A549 (cell line): Measurements from ENCODE around the gene PDGFC. TPM values are rescaled to one million over a fixed set of nuclear protein-coding genes. Genes with fewer than 3 reads are reported as not detected.

Source experiments
- ATAC-seq, 2 experiments: fragments of 200-7000 bp in 1 of 2; fragments of >200 bp in 1 of 2; cut with Nextera tagmentation in 1 of 2; cut with Tn5 transposase in 1 of 2; 3 replicates each; pipeline versions ENCODE4 v1.8.0 to v1.9.1; 2018 to 2020; ENCODE audit warnings: mild to moderate bottlenecking in 1 of 2, moderate library complexity in 1 of 2
- CTCF ChIA-PET: fragments of 300-600 bp; sonication (Branson Sonifier 250); formaldehyde crosslinking; extraction: SDS; loops from one replicate; lab custom pipeline; 2021; ENCODE audit warnings: antibody characterized with exemption, inconsistent platforms; lab: Yijun Ruan, JAX
- POLR2A ChIA-PET: fragments of 350-600 bp; formaldehyde crosslinking; extraction: SDS; loops from one replicate; lab custom pipeline; 2021; ENCODE audit warnings: antibody characterized with exemption, inconsistent platforms; lab: Yijun Ruan, JAX
- DNase-seq, 2 experiments: peaks; one replicate each; pipeline versions ENCODE4 v3.0.0 to v3.0.0-alpha.2; 2011 to 2016; ENCODE audit warnings: low read depth in 1 of 2, low spot score in 1 of 2
- FAIRE-seq: peaks from 2 replicates; lab custom pipeline; 2011; peaks lifted over from hg19 to GRCh38; lab: Jason Lieb, UNC
- H3K27ac ChIP-seq, 2 experiments: fragments of >200 bp; sonication (Bioruptor Twin); formaldehyde crosslinking; 3 replicates each; pipeline ENCODE4 v1.5.1; 2016 to 2017
- H3K4me1 ChIP-seq: fragments of >200 bp; sonication (Bioruptor Twin); formaldehyde crosslinking; 3 replicates; pipeline ENCODE4 v1.6.1; 2016
- H3K4me2 ChIP-seq: fragments of >200 bp; sonication (Bioruptor Twin); formaldehyde crosslinking; 3 replicates; pipeline ENCODE4 v1.6.1; 2016
- H3K4me3 ChIP-seq: fragments of >200 bp; sonication (Bioruptor Twin); formaldehyde crosslinking; 3 replicates; pipeline ENCODE4 v1.5.1; 2016
- H3K9me3 ChIP-seq: fragments of >200 bp; sonication (Bioruptor Twin); formaldehyde crosslinking; 3 replicates; pipeline ENCODE4 v1.6.1; 2016
- ATOH8 ChIP-seq: fragments of 250-450 bp; sonication (Bioruptor Pico); IDR thresholded peaks from 2 replicates; pipeline ENCODE4 v1.5.0; 2020; ENCODE audit warnings: low read depth, mild to moderate bottlenecking, moderate library complexity
- BHLHE40 ChIP-seq: IDR thresholded peaks from 2 replicates; pipeline ENCODE4 v1.6.1; 2012; ENCODE audit warnings: low read depth, low read length, inconsistent platforms
- EHMT2 ChIP-seq: fragments of 200-600 bp; sonication (generic); IDR thresholded peaks from 2 replicates; pipeline ENCODE4 v1.6.1; 2016; ENCODE audit warnings: antibody characterized with exemption, low read depth, mild to moderate bottlenecking, moderate library complexity
- FOSL2 ChIP-seq, 2 experiments: fragments of 450-650 bp in 1 of 2; fragments of >200 bp in 1 of 2; sonication (Bioruptor Twin) in 1 of 2; formaldehyde crosslinking; IDR thresholded peaks; 2 replicates each; pipeline versions ENCODE4 v1.5.0 to v1.6.1; 2016 to 2020; ENCODE audit warnings: mild to moderate bottlenecking in 1 of 2, moderate library complexity in 1 of 2
- FOXS1 ChIP-seq: fragments of 250-450 bp; sonication (Bioruptor Pico); IDR thresholded peaks from 2 replicates; pipeline ENCODE4 v1.5.0; 2020; ENCODE audit warnings: mild to moderate bottlenecking, moderate library complexity
- GATA3 ChIP-seq: IDR thresholded peaks from 2 replicates; pipeline ENCODE4 v1.6.1; 2012; ENCODE audit warnings: borderline replicate concordance
- HDAC2 ChIP-seq: fragments of 200-600 bp; sonication (generic); IDR thresholded peaks from 2 replicates; pipeline ENCODE4 v1.6.1; 2016
- HOXA7 ChIP-seq: fragments of 250-450 bp; sonication (Bioruptor Pico); IDR thresholded peaks from 2 replicates; pipeline ENCODE4 v1.5.0; 2020; ENCODE audit warnings: mild to moderate bottlenecking, moderate library complexity
- MAFK ChIP-seq: fragments of 450-650 bp; IDR thresholded peaks from 2 replicates; pipeline ENCODE4 v1.6.1; 2014; ENCODE audit not compliant: partially characterized antibody
- POLR2A ChIP-seq: IDR thresholded peaks from 2 replicates; pipeline ENCODE4 v1.6.1; 2012; ENCODE audit warnings: mild to moderate bottlenecking, low read length
- POLR2AphosphoS2 ChIP-seq: conservative IDR thresholded peaks from 2 replicates; pipeline ENCODE4 v1.6.1; 2012; ENCODE audit warnings: low read length, improper control_type of control experiment, inconsistent platforms
- RAD21 ChIP-seq, 2 experiments: fragments of >200 bp in 1 of 2; sonication (Bioruptor Twin) in 1 of 2; formaldehyde crosslinking in 1 of 2; IDR thresholded peaks in 1 of 2; conservative IDR thresholded peaks in 1 of 2; 2 replicates in 1 of 2; 3 replicates in 1 of 2; pipeline ENCODE4 v1.6.1; 2012 to 2018; ENCODE audit warnings: inconsistent platforms in 1 of 2
- RARB ChIP-seq: fragments of 250-450 bp; sonication (Bioruptor Pico); IDR thresholded peaks from 2 replicates; pipeline ENCODE4 v1.8.0; 2021; ENCODE audit warnings: mild to moderate bottlenecking, moderate library complexity
- RFX5 ChIP-seq: fragments of 450-650 bp; IDR thresholded peaks from 2 replicates; pipeline ENCODE4 v1.7.1; 2014; ENCODE audit warnings: antibody characterized with exemption, mild to moderate bottlenecking, moderate library complexity
- SMC3 ChIP-seq: fragments of >200 bp; sonication (Bioruptor Twin); formaldehyde crosslinking; IDR thresholded peaks from 3 replicates; pipeline ENCODE4 v1.6.1; 2018; ENCODE audit warnings: inconsistent platforms
- TFCP2L1 ChIP-seq: fragments of 250-450 bp; sonication (Bioruptor Pico); IDR thresholded peaks from 2 replicates; pipeline ENCODE4 v1.5.0; 2021; ENCODE audit warnings: mild to moderate bottlenecking
- USF2 ChIP-seq: fragments of 450-650 bp; IDR thresholded peaks from 2 replicates; pipeline ENCODE4 v1.6.1; 2014; ENCODE audit warnings: antibody characterized with exemption
- ZSCAN20 ChIP-seq: fragments of 250-450 bp; sonication (Bioruptor Pico); IDR thresholded peaks from 2 replicates; pipeline ENCODE4 v1.8.0; 2022; ENCODE audit warnings: mild to moderate bottlenecking, moderate library complexity
- WGBS: methylation state at CpG from one replicate; pipeline ENCODE4 v1.1.6; 2017; ENCODE audit errors: missing lambda C conversion rate; 5-methylcytosine and 5-hydroxymethylcytosine counted together
- polyA plus RNA-seq, 4 experiments: library from polyadenylated mRNA; depleted of rRNA in 3 of 4; stranded (reverse); fragments of >200 nt; fragmentation: RNase III in 1 of 4; extraction: RNeasy Plus Mini Kit Qiagen cat#74134 plus additional on column Dnase treatment in 1 of 4; gene quantifications; 2 replicates in 3 of 4; 3 replicates in 1 of 4; pipeline ENCODE4 v1.2.3, GENCODE V29; 2011 to 2017
- TF ChIP-seq, protein P1 (sequence below): IDR thresholded peaks from 2 replicates; pipeline ENCODE4 v1.6.1; 2012
- TF ChIP-seq, protein P2 (sequence below): fragments of 250-450 bp; sonication (Bioruptor Pico); IDR thresholded peaks from 2 replicates; pipeline ENCODE4 v1.5.0; 2021; ENCODE audit warnings: mild to moderate bottlenecking, moderate library complexity, borderline replicate concordance
- TF ChIP-seq, protein P3 (sequence below): fragments of 200-600 bp; sonication (generic); IDR thresholded peaks from 2 replicates; pipeline ENCODE4 v1.6.1; 2016; ENCODE audit warnings: antibody characterized with exemption, mild to moderate bottlenecking, moderate library complexity

Gene PDGFC
- polyA plus RNA-seq, 2 of the 4 experiments (the other 2 are of a cell fraction), result 3.5 to 4.1 TPM

DNA sequence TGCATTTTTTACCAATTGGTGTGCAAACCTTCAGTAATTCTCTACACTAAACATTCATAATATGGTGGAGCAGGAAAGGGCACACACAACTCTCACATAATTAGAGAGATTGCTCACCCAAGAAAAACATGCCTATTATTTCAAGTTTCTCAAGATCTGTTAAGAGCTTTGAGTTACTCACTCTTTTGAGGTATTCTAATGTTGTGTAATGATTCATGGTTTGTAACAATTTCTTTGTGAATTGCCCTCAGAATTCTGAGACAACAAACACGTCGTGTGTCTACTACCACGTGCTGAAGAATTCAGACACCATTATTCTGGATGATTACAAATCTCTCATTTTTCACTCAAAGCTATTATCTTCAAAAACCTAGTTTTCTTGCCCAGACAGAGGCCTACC is 82.8 kb downstream of the PDGFC start (continued):
- TF ChIP-seq, protein P1, sequence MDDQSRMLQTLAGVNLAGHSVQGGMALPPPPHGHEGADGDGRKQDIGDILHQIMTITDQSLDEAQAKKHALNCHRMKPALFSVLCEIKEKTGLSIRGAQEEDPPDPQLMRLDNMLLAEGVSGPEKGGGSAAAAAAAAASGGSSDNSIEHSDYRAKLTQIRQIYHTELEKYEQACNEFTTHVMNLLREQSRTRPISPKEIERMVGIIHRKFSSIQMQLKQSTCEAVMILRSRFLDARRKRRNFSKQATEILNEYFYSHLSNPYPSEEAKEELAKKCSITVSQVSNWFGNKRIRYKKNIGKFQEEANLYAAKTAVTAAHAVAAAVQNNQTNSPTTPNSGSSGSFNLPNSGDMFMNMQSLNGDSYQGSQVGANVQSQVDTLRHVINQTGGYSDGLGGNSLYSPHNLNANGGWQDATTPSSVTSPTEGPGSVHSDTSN, result no peak
- TF ChIP-seq POLR2A (no peak), GATA3 (no peak), TFCP2L1 (no peak), SMC3 (no peak), ZSCAN20 (CRISPR knock-in tag) (no peak), MAFK (no peak)

DNA sequence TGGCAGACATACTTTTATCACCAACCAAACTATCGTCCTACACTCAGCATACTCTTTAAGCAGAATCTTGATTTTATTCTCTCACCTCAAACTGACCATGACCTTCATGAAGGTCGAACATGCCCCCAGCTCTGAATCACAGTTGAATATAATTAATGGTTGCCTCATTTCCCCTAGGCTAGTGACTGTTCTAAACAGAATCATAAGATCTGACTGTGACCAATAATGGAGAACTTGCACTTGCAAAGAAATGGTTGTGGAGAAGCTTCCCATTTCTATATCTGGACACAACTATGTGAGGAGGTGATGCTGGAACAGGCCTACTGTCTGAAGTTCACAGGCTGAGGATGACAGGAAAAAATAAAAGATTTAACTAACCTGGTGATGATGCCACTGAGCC is 85.1 kb downstream of the PDGFC start:
- Histone ChIP-seq H3K4me1 (no peaks in the 10 kb centered on the region), H3K4me2 (no peak overlapping the region), H3K9me3 (no peaks in the 10 kb centered on the region), H3K27ac (no peak overlapping the region), H3K4me3 (no peak overlapping the region)
- 32% methylated on average over 2 of the region's 2 CpGs for WGBS
- DNase-seq (no peak), FAIRE-seq (no peak), ATAC-seq (no peak)
- ChIA-PET CTCF (interaction anchor here (0.7 kb wide), 1 partner anchor 82 kb away, joined by 3 read pairs; no protein-coding TSS in a partner anchor), POLR2A (no interaction called here)
- TF ChIP-seq, protein P2, sequence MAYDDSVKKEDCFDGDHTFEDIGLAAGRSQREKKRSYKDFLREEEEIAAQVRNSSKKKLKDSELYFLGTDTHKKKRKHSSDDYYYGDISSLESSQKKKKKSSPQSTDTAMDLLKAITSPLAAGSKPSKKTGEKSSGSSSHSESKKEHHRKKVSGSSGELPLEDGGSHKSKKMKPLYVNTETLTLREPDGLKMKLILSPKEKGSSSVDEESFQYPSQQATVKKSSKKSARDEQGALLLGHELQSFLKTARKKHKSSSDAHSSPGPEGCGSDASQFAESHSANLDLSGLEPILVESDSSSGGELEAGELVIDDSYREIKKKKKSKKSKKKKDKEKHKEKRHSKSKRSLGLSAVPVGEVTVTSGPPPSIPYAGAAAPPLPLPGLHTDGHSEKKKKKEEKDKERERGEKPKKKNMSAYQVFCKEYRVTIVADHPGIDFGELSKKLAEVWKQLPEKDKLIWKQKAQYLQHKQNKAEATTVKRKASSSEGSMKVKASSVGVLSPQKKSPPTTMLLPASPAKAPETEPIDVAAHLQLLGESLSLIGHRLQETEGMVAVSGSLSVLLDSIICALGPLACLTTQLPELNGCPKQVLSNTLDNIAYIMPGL, result no peak
- no peak for TF ChIP-seq EHMT2
- no peak for TF ChIP-seq ZSCAN20 (CRISPR knock-in tag)
- no peak for TF ChIP-seq POLR2AphosphoS2
- TF ChIP-seq FOSL2 (IDR thresholded peaks at IDR 0.05), result no peak
- no peak for TF ChIP-seq FOSL2 (CRISPR knock-in tag; IDR thresholded peaks at IDR 0.05)
- no peak for TF ChIP-seq FOXS1 (CRISPR knock-in tag)
- no peak for TF ChIP-seq MAFK
- no peak for TF ChIP-seq SMC3
- TF ChIP-seq USF2, result no peak
- TF ChIP-seq POLR2A, result no peak
- TF ChIP-seq ATOH8 (CRISPR knock-in tag), result no peak

DNA sequence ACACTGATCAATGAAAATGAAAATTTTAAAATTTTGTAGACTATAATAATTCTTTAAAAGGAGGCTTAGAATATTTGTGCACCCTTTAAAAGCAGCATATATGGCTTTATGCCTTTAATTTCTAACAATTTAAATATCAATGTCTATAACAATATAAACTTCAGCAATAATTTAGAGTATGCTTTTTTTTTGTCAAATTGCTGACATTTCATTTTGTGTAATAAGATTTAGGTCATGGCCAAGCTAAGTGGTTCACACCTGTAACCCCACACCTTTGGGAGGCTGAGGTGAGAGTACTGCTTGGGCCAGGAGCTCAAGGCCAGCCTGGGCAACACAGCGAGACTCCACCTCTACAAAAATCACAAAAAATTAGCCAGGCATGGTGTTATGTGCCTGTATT is 86.2 kb downstream of the PDGFC start:
- Histone ChIP-seq H3K4me1 (no peaks in the 10 kb centered on the region), H3K4me2 (no peak overlapping the region), H3K4me3 (no peak overlapping the region), H3K9me3 (no peaks in the 10 kb centered on the region), H3K27ac (no peak overlapping the region)
- TF ChIP-seq ZSCAN20 (CRISPR knock-in tag) (no peak), MAFK (peak; percentile 64)
- ChIA-PET POLR2A (no interaction called here), CTCF (no interaction called here)
- FAIRE-seq (no peak), DNase-seq (no peak), ATAC-seq (no peak)
- 90% methylated on average over 1 of the region's 1 CpG for WGBS

- H3K4me1 ChIP-seq, result no peaks in the 10 kb centered on the region
- no peak for ATAC-seq
- ChIA-PET POLR2A (no interaction called here), CTCF (no interaction called here)
- H3K4me3 ChIP-seq, result no peak overlapping the region
- H3K4me2 ChIP-seq, result no peak overlapping the region
- no peak overlapping the region for H3K27ac ChIP-seq
- 45% methylated on average over 3 of the region's 3 CpGs for WGBS
- DNase-seq, result no peak
- no peaks in the 10 kb centered on the region for H3K9me3 ChIP-seq
- no peak for FAIRE-seq
- TF ChIP-seq POLR2AphosphoS2, result no peak
- TF ChIP-seq, protein P3, sequence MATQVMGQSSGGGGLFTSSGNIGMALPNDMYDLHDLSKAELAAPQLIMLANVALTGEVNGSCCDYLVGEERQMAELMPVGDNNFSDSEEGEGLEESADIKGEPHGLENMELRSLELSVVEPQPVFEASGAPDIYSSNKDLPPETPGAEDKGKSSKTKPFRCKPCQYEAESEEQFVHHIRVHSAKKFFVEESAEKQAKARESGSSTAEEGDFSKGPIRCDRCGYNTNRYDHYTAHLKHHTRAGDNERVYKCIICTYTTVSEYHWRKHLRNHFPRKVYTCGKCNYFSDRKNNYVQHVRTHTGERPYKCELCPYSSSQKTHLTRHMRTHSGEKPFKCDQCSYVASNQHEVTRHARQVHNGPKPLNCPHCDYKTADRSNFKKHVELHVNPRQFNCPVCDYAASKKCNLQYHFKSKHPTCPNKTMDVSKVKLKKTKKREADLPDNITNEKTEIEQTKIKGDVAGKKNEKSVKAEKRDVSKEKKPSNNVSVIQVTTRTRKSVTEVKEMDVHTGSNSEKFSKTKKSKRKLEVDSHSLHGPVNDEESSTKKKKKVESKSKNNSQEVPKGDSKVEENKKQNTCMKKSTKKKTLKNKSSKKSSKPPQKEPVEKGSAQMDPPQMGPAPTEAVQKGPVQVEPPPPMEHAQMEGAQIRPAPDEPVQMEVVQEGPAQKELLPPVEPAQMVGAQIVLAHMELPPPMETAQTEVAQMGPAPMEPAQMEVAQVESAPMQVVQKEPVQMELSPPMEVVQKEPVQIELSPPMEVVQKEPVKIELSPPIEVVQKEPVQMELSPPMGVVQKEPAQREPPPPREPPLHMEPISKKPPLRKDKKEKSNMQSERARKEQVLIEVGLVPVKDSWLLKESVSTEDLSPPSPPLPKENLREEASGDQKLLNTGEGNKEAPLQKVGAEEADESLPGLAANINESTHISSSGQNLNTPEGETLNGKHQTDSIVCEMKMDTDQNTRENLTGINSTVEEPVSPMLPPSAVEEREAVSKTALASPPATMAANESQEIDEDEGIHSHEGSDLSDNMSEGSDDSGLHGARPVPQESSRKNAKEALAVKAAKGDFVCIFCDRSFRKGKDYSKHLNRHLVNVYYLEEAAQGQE, result no peak
- no peak for TF ChIP-seq BHLHE40
- no peak for TF ChIP-seq RAD21 (conservative IDR thresholded peaks at IDR 0.05 in 1 of 2, IDR thresholded peaks at IDR 0.05 in 1 of 2)
- no peak for TF ChIP-seq USF2
- no peak for TF ChIP-seq HDAC2
- TF ChIP-seq, protein P1, result no peak
- no peak for TF ChIP-seq RARB (CRISPR knock-in tag)
- no peak for TF ChIP-seq RFX5
- TF ChIP-seq HOXA7 (CRISPR knock-in tag), result no peak
Measured at GRCh38 chr4:156884183-156884582, 87.4 kb downstream of the PDGFC start.
